ENCODE data around the gene MAN1A2.
"Not testable (repeated sequence)": the region's sequence is repeated elsewhere in the genome, so short reads cannot be mapped to it uniquely, and the experiment has no call there.

Gene MAN1A2

GRCh38 chr1:117466761-117467160 is 99.5 kb downstream of the MAN1A2 start:
- H3K27me3 ChIP-seq (ENCODE audit: control insufficient read depth, insufficient read depth, low read length) = no peaks in the 10 kb centered on the region
- no peak overlapping the region for H3K4me3 ChIP-seq (ENCODE audit: low read depth, low read length)
- no peaks in the 10 kb centered on the region for H3K4me1 ChIP-seq (ENCODE audit: control insufficient read depth, insufficient read depth, low read length)
- H3K9ac ChIP-seq (ENCODE audit: low read depth, low read length) = no peak overlapping the region
- H3K36me3 ChIP-seq (ENCODE audit: control insufficient read depth, insufficient read depth, low read length) = no peaks in the 10 kb centered on the region
- no peaks in the 10 kb centered on the region for H3K9me3 ChIP-seq (ENCODE audit: control insufficient read depth, insufficient read depth, low read length)

GRCh38 chr1:117467336-117467735 is 100.1 kb downstream of the MAN1A2 start:
- H3K4me1 ChIP-seq (ENCODE audit: control insufficient read depth, insufficient read depth, low read length) = no peaks in the 10 kb centered on the region
- no peak overlapping the region for H3K9ac ChIP-seq (ENCODE audit: low read depth, low read length)
- H3K27me3 ChIP-seq (ENCODE audit: control insufficient read depth, insufficient read depth, low read length) = no peaks in the 10 kb centered on the region
- H3K4me3 ChIP-seq (ENCODE audit: low read depth, low read length) = no peak overlapping the region
- no peaks in the 10 kb centered on the region for H3K9me3 ChIP-seq (ENCODE audit: control insufficient read depth, insufficient read depth, low read length)
- no peaks in the 10 kb centered on the region for H3K36me3 ChIP-seq (ENCODE audit: control insufficient read depth, insufficient read depth, low read length)

- no peaks in the 10 kb centered on the region for H3K4me1 ChIP-seq (ENCODE audit: control insufficient read depth, insufficient read depth, low read length)
- no peak overlapping the region for H3K4me3 ChIP-seq (ENCODE audit: low read depth, low read length)
- no peaks in the 10 kb centered on the region for H3K27me3 ChIP-seq (ENCODE audit: control insufficient read depth, insufficient read depth, low read length)
- H3K9me3 ChIP-seq (ENCODE audit: control insufficient read depth, insufficient read depth, low read length) = no peaks in the 10 kb centered on the region
- H3K36me3 ChIP-seq (ENCODE audit: control insufficient read depth, insufficient read depth, low read length) = no peaks in the 10 kb centered on the region
- no peak overlapping the region for H3K9ac ChIP-seq (ENCODE audit: low read depth, low read length)
Observed at GRCh38 chr1:117473063-117473462, 105.8 kb downstream of the MAN1A2 start.

GRCh38 chr1:117475495-117475894 is 108.2 kb downstream of the MAN1A2 start:
- H3K36me3 ChIP-seq (ENCODE audit: control insufficient read depth, insufficient read depth, low read length); H3K4me3 ChIP-seq (ENCODE audit: low read depth, low read length); H3K4me1 ChIP-seq (ENCODE audit: control insufficient read depth, insufficient read depth, low read length); H3K27me3 ChIP-seq (ENCODE audit: control insufficient read depth, insufficient read depth, low read length); H3K9ac ChIP-seq (ENCODE audit: low read depth, low read length); H3K9me3 ChIP-seq (ENCODE audit: control insufficient read depth, insufficient read depth, low read length): not testable (repeated sequence)

GRCh38 chr1:117479086-117479485 is 111.8 kb downstream of the MAN1A2 start:
- Histone ChIP-seq H3K4me3 (ENCODE audit: low read depth, low read length) (no peak overlapping the region), H3K9ac (ENCODE audit: low read depth, low read length) (no peak overlapping the region), H3K9me3 (ENCODE audit: control insufficient read depth, insufficient read depth, low read length) (no peaks in the 10 kb centered on the region), H3K4me1 (ENCODE audit: control insufficient read depth, insufficient read depth, low read length) (no peaks in the 10 kb centered on the region), H3K36me3 (ENCODE audit: control insufficient read depth, insufficient read depth, low read length) (no peaks in the 10 kb centered on the region), H3K27me3 (ENCODE audit: control insufficient read depth, insufficient read depth, low read length) (no peaks in the 10 kb centered on the region)

- Histone ChIP-seq H3K36me3 (ENCODE audit: control insufficient read depth, insufficient read depth, low read length) (no peaks in the 10 kb centered on the region), H3K9ac (ENCODE audit: low read depth, low read length) (no peak overlapping the region), H3K9me3 (ENCODE audit: control insufficient read depth, insufficient read depth, low read length) (no peaks in the 10 kb centered on the region), H3K4me3 (ENCODE audit: low read depth, low read length) (no peak overlapping the region), H3K4me1 (ENCODE audit: control insufficient read depth, insufficient read depth, low read length) (no peaks in the 10 kb centered on the region), H3K27me3 (ENCODE audit: control insufficient read depth, insufficient read depth, low read length) (no peaks in the 10 kb centered on the region)
Observed at GRCh38 chr1:117481410-117481809, 114.2 kb downstream of the MAN1A2 start.

- H3K9me3 ChIP-seq (ENCODE audit: control insufficient read depth, insufficient read depth, low read length) = no peaks in the 10 kb centered on the region
- no peaks in the 10 kb centered on the region for H3K36me3 ChIP-seq (ENCODE audit: control insufficient read depth, insufficient read depth, low read length)
- H3K4me3 ChIP-seq (ENCODE audit: low read depth, low read length) = no peak overlapping the region
- H3K27me3 ChIP-seq (ENCODE audit: control insufficient read depth, insufficient read depth, low read length) = no peaks in the 10 kb centered on the region
- no peak overlapping the region for H3K9ac ChIP-seq (ENCODE audit: low read depth, low read length)
- no peaks in the 10 kb centered on the region for H3K4me1 ChIP-seq (ENCODE audit: control insufficient read depth, insufficient read depth, low read length)
Observed at GRCh38 chr1:117493906-117494305, 126.7 kb downstream of the MAN1A2 start.

- H3K4me3 ChIP-seq (ENCODE audit: low read depth, low read length) = no peak overlapping the region
- no peaks in the 10 kb centered on the region for H3K9me3 ChIP-seq (ENCODE audit: control insufficient read depth, insufficient read depth, low read length)
- no peaks in the 10 kb centered on the region for H3K36me3 ChIP-seq (ENCODE audit: control insufficient read depth, insufficient read depth, low read length)
- H3K4me1 ChIP-seq (ENCODE audit: control insufficient read depth, insufficient read depth, low read length) = no peaks in the 10 kb centered on the region
- no peaks in the 10 kb centered on the region for H3K27me3 ChIP-seq (ENCODE audit: control insufficient read depth, insufficient read depth, low read length)
- no peak overlapping the region for H3K9ac ChIP-seq (ENCODE audit: low read depth, low read length)
Observed at GRCh38 chr1:117495068-117495467, 127.8 kb downstream of the MAN1A2 start.

GRCh38 chr1:117499071-117499470 is 131.8 kb downstream of the MAN1A2 start:
- no peaks in the 10 kb centered on the region for H3K9me3 ChIP-seq (ENCODE audit: control insufficient read depth, insufficient read depth, low read length)
- no peaks in the 10 kb centered on the region for H3K4me1 ChIP-seq (ENCODE audit: control insufficient read depth, insufficient read depth, low read length)
- H3K9ac ChIP-seq (ENCODE audit: low read depth, low read length) = no peak overlapping the region
- no peak overlapping the region for H3K4me3 ChIP-seq (ENCODE audit: low read depth, low read length)
- H3K36me3 ChIP-seq (ENCODE audit: control insufficient read depth, insufficient read depth, low read length) = no peaks in the 10 kb centered on the region
- no peaks in the 10 kb centered on the region for H3K27me3 ChIP-seq (ENCODE audit: control insufficient read depth, insufficient read depth, low read length)

GRCh38 chr1:117500584-117500983 is 133.3 kb downstream of the MAN1A2 start:
- no peaks in the 10 kb centered on the region for H3K9me3 ChIP-seq (ENCODE audit: control insufficient read depth, insufficient read depth, low read length)
- no peaks in the 10 kb centered on the region for H3K27me3 ChIP-seq (ENCODE audit: control insufficient read depth, insufficient read depth, low read length)
- no peaks in the 10 kb centered on the region for H3K36me3 ChIP-seq (ENCODE audit: control insufficient read depth, insufficient read depth, low read length)
- no peak overlapping the region for H3K4me3 ChIP-seq (ENCODE audit: low read depth, low read length)
- H3K4me1 ChIP-seq (ENCODE audit: control insufficient read depth, insufficient read depth, low read length) = no peaks in the 10 kb centered on the region
- no peak overlapping the region for H3K9ac ChIP-seq (ENCODE audit: low read depth, low read length)

GRCh38 chr1:117501281-117501680 is 134.0 kb downstream of the MAN1A2 start:
- no peaks in the 10 kb centered on the region for H3K27me3 ChIP-seq (ENCODE audit: control insufficient read depth, insufficient read depth, low read length)
- no peaks in the 10 kb centered on the region for H3K4me1 ChIP-seq (ENCODE audit: control insufficient read depth, insufficient read depth, low read length)

GRCh38 chr1:117511273-117511672 is 144.0 kb downstream of the MAN1A2 start:
- Histone ChIP-seq H3K9me3 (ENCODE audit: control insufficient read depth, insufficient read depth, low read length) (no peaks in the 10 kb centered on the region), H3K27me3 (ENCODE audit: control insufficient read depth, insufficient read depth, low read length) (no peaks in the 10 kb centered on the region), H3K36me3 (ENCODE audit: control insufficient read depth, insufficient read depth, low read length) (no peaks in the 10 kb centered on the region)

More at GRCh38 chr1:117501281-117501680, 134.0 kb downstream of the MAN1A2 start:
- Histone ChIP-seq H3K9ac (ENCODE audit: low read depth, low read length) (no peak overlapping the region), H3K4me3 (ENCODE audit: low read depth, low read length) (no peak overlapping the region), H3K9me3 (ENCODE audit: control insufficient read depth, insufficient read depth, low read length) (no peaks in the 10 kb centered on the region), H3K36me3 (ENCODE audit: control insufficient read depth, insufficient read depth, low read length) (no peaks in the 10 kb centered on the region)

More at GRCh38 chr1:117511273-117511672, 144.0 kb downstream of the MAN1A2 start:
- Histone ChIP-seq H3K4me3 (ENCODE audit: low read depth, low read length) (no peak overlapping the region), H3K4me1 (ENCODE audit: control insufficient read depth, insufficient read depth, low read length) (peaks cover 12% of the 10 kb centered on the region), H3K9ac (ENCODE audit: low read depth, low read length) (no peak overlapping the region)

Measured in iPS-15b (cell line).